ENCODE measurements around the gene CRTAC1.

CRTAC1 gene, protein sequence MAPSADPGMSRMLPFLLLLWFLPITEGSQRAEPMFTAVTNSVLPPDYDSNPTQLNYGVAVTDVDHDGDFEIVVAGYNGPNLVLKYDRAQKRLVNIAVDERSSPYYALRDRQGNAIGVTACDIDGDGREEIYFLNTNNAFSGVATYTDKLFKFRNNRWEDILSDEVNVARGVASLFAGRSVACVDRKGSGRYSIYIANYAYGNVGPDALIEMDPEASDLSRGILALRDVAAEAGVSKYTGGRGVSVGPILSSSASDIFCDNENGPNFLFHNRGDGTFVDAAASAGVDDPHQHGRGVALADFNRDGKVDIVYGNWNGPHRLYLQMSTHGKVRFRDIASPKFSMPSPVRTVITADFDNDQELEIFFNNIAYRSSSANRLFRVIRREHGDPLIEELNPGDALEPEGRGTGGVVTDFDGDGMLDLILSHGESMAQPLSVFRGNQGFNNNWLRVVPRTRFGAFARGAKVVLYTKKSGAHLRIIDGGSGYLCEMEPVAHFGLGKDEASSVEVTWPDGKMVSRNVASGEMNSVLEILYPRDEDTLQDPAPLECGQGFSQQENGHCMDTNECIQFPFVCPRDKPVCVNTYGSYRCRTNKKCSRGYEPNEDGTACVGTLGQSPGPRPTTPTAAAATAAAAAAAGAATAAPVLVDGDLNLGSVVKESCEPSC
- total RNA-seq: 0 to 0.06 (median 0) reads per million in 9 experiments

DNA sequence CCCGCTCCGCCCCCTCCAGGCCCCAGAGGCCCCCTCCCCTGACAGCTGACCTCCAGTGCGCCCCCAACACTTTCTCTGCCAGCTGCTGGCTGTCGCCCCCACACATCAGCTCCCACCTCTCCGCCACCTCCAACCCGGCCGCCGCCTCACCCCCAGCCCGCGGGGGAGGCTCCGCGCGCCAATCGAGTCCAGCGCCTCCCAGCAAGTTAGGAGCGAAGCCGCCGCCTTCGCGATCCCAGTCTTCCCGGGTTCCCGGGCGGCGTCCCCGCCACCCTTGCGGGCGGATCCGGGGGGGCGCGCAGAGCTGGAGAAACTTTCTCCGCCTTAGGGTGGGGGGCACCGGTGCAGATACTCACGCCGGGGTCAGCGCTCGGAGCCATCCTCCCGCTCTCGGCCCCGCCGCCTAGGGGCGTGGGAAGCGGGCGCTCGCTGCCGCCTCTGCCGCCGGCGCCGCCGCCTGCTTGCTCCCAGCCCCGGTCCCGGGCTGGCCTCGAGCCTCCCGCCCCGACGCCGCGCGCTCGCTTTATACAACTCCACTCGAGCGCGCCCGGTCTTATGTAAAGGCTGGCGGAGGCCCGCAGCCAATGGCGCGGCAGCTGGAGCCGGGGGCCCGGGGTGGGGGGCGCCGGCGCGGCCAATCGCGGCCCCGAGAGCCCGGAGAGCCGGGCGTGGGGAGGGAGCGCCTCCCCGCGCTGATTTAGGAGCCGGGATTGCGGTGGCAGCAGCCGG, at the start of gene CRTAC1:
Gene CRTAC1, minus strand, starts transcription at position 529 of the 729 bp plus-strand sequence. Its CDS starts 149 bp downstream, at position 380.
- H3K9me3 Mint-ChIP-seq: no peaks in the 10 kb centered on the region
- H3K4me3 Mint-ChIP-seq: peak within 1 kb of the TSS; percentile 18 to 45
- ATAC-seq (replicated peaks) (no peak), DNase-seq (no peak)
- H3K4me1 Mint-ChIP-seq (ENCODE audit: low read depth in 2 of 2): peaks cover 9 to 11% of the 10 kb centered on the region in 2 donors
- no peaks in the 10 kb centered on the region for H3K36me3 Mint-ChIP-seq (ENCODE audit: insufficient read depth)
- no peak within 1 kb of the TSS for H3K27ac Mint-ChIP-seq
- peaks cover 80 to 87% of the 10 kb centered on the region in 2 donors for H3K27me3 Mint-ChIP-seq

DNA sequence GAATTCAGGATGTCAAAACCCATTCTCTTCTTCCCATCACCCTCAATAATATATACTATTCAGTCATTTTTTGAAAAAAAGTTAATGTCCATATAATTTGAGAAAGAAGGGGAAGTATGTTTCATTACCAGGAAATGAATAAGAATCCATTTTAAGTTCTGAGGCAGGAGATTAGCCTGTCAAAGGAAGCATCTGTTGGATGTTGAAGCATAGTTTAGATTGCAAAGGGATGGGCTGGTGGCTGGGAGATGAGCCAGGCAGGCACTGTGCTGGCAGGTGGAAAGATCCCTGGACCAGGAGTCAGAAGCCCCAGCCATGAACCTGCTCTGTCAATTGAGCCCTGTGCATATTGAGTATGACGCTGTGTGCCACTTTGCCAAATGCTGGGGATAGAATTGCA, 48.4 kb upstream of the CRTAC1 start:
- H3K4me3 Mint-ChIP-seq: no peak overlapping the region
- DNase-seq (no peak), ATAC-seq (replicated peaks) (no peak)
- H3K4me1 Mint-ChIP-seq (ENCODE audit: low read depth in 2 of 2): peaks cover 0 to 4% of the 10 kb centered on the region in 2 donors
- H3K27ac Mint-ChIP-seq: no peak overlapping the region
- peaks cover 22 to 56% of the 10 kb centered on the region in 2 donors for H3K27me3 Mint-ChIP-seq
- H3K9me3 Mint-ChIP-seq: no peaks in the 10 kb centered on the region
- peaks cover 3% of the 10 kb centered on the region for H3K36me3 Mint-ChIP-seq (ENCODE audit: insufficient read depth)

DNA sequence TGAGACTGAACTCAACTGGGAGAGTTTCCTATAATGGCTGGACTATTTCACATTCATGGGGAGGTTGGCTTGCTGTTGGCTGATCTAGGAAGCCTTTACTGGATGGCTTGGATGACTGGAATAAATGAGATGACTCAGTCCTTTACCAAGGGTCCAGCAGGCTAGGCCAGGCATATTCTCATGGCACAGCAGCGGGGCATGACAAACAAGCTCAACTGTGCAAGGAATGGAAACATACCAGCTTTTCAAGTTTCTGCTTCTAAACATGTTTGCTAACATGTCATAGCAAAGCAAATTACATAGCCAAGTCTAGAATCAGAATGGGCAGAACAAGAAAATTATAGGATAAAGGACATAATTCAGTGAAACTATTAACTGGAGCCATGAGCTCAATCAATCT, 46.8 kb upstream of the CRTAC1 start:
- H3K4me1 Mint-ChIP-seq (ENCODE audit: low read depth in 2 of 2): no peaks in the 10 kb centered on the region
- H3K27ac Mint-ChIP-seq: no peak overlapping the region
- DNase-seq (no peak), ATAC-seq (replicated peaks) (no peak)
- no peaks in the 10 kb centered on the region for H3K9me3 Mint-ChIP-seq
- no peaks in the 10 kb centered on the region for H3K36me3 Mint-ChIP-seq (ENCODE audit: insufficient read depth)
- H3K27me3 Mint-ChIP-seq: peaks cover 27 to 61% of the 10 kb centered on the region in 2 donors
- H3K4me3 Mint-ChIP-seq: no peak overlapping the region

DNA sequence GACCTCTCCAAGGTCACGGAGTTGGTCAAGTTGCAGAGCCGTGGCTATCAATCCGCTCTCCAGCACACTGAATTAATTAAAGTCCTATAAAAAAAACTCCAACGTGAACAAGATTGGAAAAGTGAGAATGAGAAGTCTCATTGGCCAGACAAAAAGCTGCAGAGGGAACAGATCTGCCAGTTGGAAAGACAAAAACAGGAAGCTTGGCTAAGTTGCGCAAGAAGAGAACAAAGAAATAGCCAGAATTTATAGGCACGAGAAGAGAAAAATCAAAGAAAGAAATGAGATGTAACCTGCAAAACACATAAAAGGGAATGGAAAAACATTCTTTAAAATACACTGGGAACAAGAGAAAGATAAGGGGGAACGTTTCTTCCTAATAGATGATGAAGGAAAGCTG, 45.7 kb upstream of the CRTAC1 start:
- Mint-ChIP-seq H3K27ac (no peak overlapping the region), H3K36me3 (ENCODE audit: insufficient read depth) (no peaks in the 10 kb centered on the region)

DNA sequence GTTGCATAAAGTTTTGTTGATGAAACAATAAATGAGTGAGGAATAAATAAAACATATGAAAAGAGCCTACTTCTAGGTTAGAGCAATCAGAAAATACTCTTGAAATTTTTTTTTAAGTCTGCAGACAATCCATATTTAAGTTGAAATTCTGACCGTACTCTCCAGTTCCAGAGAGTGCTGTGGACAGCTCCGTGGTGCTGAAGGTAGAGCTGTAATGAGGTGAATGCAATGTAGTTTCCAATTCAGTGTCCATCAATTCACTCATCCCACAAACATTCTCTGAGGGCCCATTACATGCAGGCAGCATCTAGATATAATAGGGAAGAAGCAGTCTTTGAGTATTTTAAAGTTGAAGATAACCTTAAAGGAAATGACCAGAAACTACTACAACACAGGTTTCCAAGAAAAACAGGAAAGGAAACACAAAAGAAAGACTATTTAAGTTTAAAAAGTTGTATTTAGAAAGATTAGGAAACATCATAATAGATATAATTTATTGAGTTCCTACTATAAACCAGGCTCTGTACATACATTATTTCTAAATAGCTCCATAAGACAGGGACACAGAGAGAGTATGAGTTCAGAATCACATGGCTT, 44.0 kb upstream of the CRTAC1 start:
- Mint-ChIP-seq H3K9me3 (peaks cover 0 to 2% of the 10 kb centered on the region in 2 donors), H3K27me3 (peaks cover 32 to 56% of the 10 kb centered on the region in 2 donors), H3K4me1 (ENCODE audit: low read depth in 2 of 2) (no peaks in the 10 kb centered on the region), H3K36me3 (ENCODE audit: insufficient read depth) (no peaks in the 10 kb centered on the region), H3K4me3 (no peak overlapping the region), H3K27ac (no peak overlapping the region)
- DNase-seq (no peak), ATAC-seq (replicated peaks) (no peak)

More for the DNA sequence above, 45.7 kb upstream of the CRTAC1 start:
- ATAC-seq (replicated peaks): no peak
- no peak for DNase-seq
- H3K9me3 Mint-ChIP-seq: peaks cover 0 to 1% of the 10 kb centered on the region in 2 donors
- H3K4me3 Mint-ChIP-seq: no peak overlapping the region
- H3K4me1 Mint-ChIP-seq (ENCODE audit: low read depth in 2 of 2): no peaks in the 10 kb centered on the region
- peaks cover 31 to 64% of the 10 kb centered on the region in 2 donors for H3K27me3 Mint-ChIP-seq

DNA sequence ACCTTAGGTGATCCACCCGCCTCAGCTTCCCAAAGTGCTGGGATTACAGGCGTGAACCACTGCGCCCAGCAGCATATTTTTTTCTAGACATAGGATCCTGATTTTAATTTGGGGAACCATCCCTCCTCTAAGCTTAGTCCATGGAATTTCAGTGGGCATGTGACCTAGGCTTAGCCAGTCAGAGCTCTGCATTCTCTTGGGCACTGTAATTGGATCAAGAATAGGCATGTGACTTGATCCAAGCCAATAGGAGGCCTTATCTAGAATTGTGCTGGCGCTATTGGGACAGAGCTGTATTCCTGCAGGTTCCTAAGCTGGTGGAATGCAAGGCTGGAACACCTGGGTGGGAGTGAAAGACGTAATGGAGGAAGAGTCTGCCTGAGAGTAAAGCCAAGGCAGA, 36.7 kb upstream of the CRTAC1 start:
- DNase-seq (no peak), ATAC-seq (replicated peaks) (no peak)
- no peaks in the 10 kb centered on the region for H3K4me1 Mint-ChIP-seq (ENCODE audit: low read depth in 2 of 2)
- H3K27me3 Mint-ChIP-seq: peaks cover 71 to 81% of the 10 kb centered on the region in 2 donors
- no peaks in the 10 kb centered on the region for H3K36me3 Mint-ChIP-seq (ENCODE audit: insufficient read depth)
- H3K9me3 Mint-ChIP-seq: peaks cover 0 to 2% of the 10 kb centered on the region in 2 donors
- no peak overlapping the region for H3K27ac Mint-ChIP-seq
- no peak overlapping the region for H3K4me3 Mint-ChIP-seq

DNA sequence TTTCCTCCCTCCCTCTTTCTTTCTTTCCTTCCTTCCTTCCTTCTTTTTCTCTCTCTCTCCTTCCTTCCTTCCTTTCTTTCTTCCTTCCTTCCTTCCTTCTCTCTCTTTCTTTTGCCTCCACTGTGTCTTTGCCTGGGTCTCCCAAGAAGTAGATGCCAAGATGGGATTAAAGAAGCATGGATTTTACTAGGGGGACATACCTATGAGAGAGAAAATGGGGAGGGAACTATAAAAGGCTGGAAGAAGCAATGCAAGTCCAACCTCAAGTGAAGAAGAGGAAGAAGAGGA, 33.3 kb upstream of the CRTAC1 start:
- H3K9me3 Mint-ChIP-seq: no peaks in the 10 kb centered on the region
- H3K4me3 Mint-ChIP-seq: no peak overlapping the region
- peaks cover 82 to 92% of the 10 kb centered on the region in 2 donors for H3K27me3 Mint-ChIP-seq
- no peak overlapping the region for H3K27ac Mint-ChIP-seq
- ATAC-seq (replicated peaks): no peak
- H3K4me1 Mint-ChIP-seq (ENCODE audit: low read depth in 2 of 2): no peaks in the 10 kb centered on the region
- DNase-seq: no peak
- H3K36me3 Mint-ChIP-seq (ENCODE audit: insufficient read depth): no peaks in the 10 kb centered on the region

DNA sequence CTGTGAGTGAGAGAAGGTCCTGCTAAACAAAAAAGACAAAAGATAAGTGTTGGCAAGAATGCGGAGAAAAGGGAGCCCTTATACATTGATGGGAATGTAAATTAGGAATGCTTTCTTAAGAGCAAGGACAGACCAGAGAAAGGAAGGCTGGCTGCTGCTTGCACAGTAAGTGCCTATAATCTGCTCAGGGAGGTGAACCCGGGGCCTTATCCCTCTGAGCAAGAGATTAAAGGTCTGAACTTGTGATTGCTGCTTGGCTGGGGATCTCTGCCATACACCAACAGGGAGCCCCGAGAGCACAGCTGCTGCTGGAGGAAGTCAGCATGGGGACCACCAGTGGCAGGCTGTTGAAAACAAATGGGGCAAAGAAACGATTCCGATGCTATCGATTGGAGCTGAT, 32.0 kb upstream of the CRTAC1 start:
- DNase-seq (no peak), ATAC-seq (replicated peaks) (no peak)
- Mint-ChIP-seq H3K36me3 (ENCODE audit: insufficient read depth) (no peaks in the 10 kb centered on the region), H3K4me3 (no peak overlapping the region), H3K27me3 (peaks cover 71 to 87% of the 10 kb centered on the region in 2 donors), H3K9me3 (no peaks in the 10 kb centered on the region), H3K27ac (no peak overlapping the region), H3K4me1 (ENCODE audit: low read depth in 2 of 2) (no peaks in the 10 kb centered on the region)

DNA sequence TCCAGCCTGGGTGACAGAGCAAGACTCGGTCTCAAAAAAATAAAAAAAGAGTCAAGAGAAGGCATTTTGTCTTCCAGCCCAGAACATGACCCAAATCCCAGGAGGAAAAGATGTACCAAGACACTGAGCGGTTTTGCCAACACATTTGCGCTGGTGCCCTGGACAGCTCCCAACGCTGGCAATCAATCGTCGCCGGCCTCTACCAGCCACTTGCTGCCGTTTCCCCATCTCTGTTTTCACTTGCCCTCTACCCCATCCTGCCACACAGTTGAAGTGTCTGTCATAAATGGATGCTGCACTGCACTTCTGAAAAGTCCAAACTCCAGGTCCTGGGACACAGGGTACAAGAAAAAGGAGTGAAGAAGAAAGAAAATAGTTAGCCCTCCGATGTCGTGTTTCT, 29.7 kb upstream of the CRTAC1 start:
- peaks cover 67 to 89% of the 10 kb centered on the region in 2 donors for H3K27me3 Mint-ChIP-seq
- H3K4me1 Mint-ChIP-seq (ENCODE audit: low read depth in 2 of 2): no peaks in the 10 kb centered on the region
- no peak overlapping the region for H3K4me3 Mint-ChIP-seq
- H3K9me3 Mint-ChIP-seq: no peaks in the 10 kb centered on the region
- ATAC-seq (replicated peaks): no peak
- DNase-seq: no peak
- H3K36me3 Mint-ChIP-seq (ENCODE audit: insufficient read depth): no peaks in the 10 kb centered on the region
- no peak overlapping the region for H3K27ac Mint-ChIP-seq

DNA sequence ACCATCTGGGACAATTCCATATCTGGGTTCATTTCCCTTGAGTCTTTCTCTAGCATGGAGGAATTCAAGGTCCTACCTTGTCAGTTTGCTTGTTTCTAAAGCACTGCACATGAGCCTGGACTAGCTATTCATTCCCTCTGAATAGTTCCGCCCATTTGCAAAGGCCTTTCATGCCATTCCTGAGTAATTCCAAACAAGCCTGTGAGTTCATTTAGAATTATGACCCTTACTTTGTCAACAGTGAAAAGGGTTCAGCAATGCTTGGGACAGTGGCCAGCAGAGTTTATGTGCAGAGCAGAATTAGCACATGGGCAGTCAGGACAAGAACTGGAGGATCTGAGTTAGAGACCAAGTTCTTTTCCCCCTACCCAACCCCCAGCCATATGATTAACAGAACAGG, 27.9 kb upstream of the CRTAC1 start:
- Mint-ChIP-seq H3K4me1 (ENCODE audit: low read depth in 2 of 2) (no peaks in the 10 kb centered on the region), H3K27me3 (peaks cover 62 to 90% of the 10 kb centered on the region in 2 donors), H3K4me3 (no peak overlapping the region), H3K9me3 (no peaks in the 10 kb centered on the region), H3K27ac (no peak overlapping the region), H3K36me3 (ENCODE audit: insufficient read depth) (no peaks in the 10 kb centered on the region)
- ATAC-seq (replicated peaks): no peak
- no peak for DNase-seq

DNA sequence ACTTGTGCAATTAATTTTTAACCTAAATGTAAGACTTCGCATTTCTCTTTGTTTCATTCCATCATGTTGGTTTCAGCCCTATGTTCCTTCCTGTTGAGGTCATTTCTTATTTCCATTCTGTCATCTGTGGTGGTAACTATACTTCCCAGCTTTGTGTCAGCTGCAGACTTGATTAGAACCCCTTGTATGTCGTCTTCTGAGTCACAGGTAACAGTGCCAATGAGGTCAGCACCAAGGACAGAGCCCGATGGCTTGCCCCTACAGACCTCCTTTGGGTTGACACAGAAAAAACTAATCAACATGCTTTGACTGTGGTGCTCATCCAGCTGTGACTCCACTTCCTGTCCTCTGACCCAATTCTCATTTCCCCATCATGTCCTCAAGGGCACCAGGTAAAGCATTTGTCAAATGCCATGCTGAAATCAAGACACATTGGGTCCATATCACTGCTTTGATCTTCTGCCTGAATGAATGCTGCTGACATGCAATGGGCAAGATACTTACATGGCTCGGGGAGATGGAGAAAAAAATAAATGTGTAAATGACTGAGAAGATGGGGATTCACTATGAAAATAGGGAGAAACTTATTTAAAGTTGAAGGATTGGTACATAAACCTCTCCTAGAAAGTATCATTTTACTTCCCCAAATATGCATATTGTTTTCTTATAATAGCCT, 25.6 kb upstream of the CRTAC1 start:
- no peak for ATAC-seq (replicated peaks)
- Mint-ChIP-seq H3K4me3 (no peak overlapping the region), H3K4me1 (ENCODE audit: low read depth in 2 of 2) (no peaks in the 10 kb centered on the region), H3K27ac (no peak overlapping the region), H3K9me3 (no peaks in the 10 kb centered on the region), H3K36me3 (ENCODE audit: insufficient read depth) (no peaks in the 10 kb centered on the region), H3K27me3 (peaks cover 55 to 83% of the 10 kb centered on the region in 2 donors)
- DNase-seq: no peak

DNA sequence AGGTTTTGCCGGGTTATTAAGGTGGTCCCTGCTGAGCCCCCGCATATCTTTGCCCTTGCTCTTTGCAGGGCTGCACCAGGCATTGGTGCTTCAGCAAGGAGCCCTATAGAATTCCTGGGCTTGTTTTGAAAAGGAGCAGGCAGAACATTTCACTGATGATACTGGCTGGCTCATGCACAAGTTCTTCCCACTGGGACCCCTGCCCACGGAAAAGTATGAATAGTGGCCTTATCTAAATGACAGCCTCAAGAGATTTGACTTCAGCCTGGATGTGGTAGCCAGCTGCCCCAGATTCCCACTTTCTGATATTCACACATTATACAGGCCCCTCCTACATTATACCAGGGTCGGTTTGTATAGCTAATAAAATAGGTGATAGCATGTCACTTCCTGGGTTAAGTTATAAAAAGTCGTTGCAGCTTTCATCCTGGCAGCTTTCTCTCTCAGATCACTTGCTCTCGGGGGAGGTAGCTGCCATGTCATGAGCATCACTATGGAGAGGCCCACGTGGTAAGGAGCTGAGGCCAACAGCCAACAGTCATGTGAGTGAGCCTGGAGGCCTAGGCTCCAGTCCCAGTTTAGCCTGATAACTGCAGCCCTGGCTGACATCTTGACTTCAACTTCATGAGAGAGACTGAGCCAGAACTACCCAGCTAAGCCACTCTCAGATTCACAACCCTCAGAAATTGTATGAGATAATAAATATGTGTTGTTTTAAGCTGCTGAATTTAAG, 16.8 kb upstream of the CRTAC1 start:
- no peak overlapping the region for H3K27ac Mint-ChIP-seq
- peaks cover 42 to 44% of the 10 kb centered on the region in 2 donors for H3K27me3 Mint-ChIP-seq
- ATAC-seq (replicated peaks) (no peak), DNase-seq (no peak)
- H3K4me1 Mint-ChIP-seq (ENCODE audit: low read depth in 2 of 2): peaks cover 5 to 8% of the 10 kb centered on the region in 2 donors
- H3K4me3 Mint-ChIP-seq: no peak overlapping the region
- peaks cover 0 to 2% of the 10 kb centered on the region in 2 donors for H3K9me3 Mint-ChIP-seq
- H3K36me3 Mint-ChIP-seq (ENCODE audit: insufficient read depth): no peaks in the 10 kb centered on the region
